Ovary (tissue), 3 donors: Measurements from ENCODE around the gene OR2T6.
"Not testable (repeated sequence)": the region's sequence is repeated elsewhere in the genome, so short reads cannot be mapped to it uniquely, and the experiment has no call there.

Source experiments
- EP300 ChIP-seq: sonication (generic); formaldehyde crosslinking; IDR thresholded peaks from one replicate; pipeline ENCODE4 v1.6.1; 2017; ENCODE audit warnings: antibody characterized with exemption
- TF ChIP-seq, protein P1 (sequence below), 3 donors: fragments of 450-650 bp in 2 of 3; fragments of 200-600 bp in 1 of 3; IDR thresholded peaks; one replicate each; pipeline versions ENCODE4 v1.5.1 to v1.8.0; 2016 to 2022; ENCODE audit warnings: antibody characterized with exemption in 3 of 3, mild to moderate bottlenecking in 1 of 3
- donor health status: DM: no; HTN: no; CAD: no.

DNA sequence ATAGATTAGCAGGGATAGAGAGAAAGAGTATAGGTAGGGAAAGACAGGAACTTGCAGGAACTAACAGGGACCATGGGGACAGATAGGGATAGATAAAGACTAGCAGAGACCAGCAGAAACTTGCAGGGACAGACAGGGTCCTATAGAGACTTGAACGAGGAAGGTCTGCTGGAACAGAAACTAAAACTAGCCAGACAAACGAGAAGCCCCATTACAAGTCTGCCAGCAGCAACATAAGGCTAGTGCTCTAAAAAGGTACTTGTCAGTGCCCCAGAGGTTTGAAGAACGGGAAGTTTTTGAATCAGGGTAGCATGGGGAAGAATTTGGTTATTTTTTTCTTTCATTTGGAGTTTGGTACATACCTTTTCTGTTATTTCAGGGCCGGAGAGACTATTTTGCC lies 56.7 kb downstream of the OR2T6 start:
- TF ChIP-seq, protein P1, sequence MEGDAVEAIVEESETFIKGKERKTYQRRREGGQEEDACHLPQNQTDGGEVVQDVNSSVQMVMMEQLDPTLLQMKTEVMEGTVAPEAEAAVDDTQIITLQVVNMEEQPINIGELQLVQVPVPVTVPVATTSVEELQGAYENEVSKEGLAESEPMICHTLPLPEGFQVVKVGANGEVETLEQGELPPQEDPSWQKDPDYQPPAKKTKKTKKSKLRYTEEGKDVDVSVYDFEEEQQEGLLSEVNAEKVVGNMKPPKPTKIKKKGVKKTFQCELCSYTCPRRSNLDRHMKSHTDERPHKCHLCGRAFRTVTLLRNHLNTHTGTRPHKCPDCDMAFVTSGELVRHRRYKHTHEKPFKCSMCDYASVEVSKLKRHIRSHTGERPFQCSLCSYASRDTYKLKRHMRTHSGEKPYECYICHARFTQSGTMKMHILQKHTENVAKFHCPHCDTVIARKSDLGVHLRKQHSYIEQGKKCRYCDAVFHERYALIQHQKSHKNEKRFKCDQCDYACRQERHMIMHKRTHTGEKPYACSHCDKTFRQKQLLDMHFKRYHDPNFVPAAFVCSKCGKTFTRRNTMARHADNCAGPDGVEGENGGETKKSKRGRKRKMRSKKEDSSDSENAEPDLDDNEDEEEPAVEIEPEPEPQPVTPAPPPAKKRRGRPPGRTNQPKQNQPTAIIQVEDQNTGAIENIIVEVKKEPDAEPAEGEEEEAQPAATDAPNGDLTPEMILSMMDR (IDR thresholded peaks at IDR 0.05), result not testable (repeated sequence)
- not testable (repeated sequence) for TF ChIP-seq EP300
